ENCODE results near the gene HINFP.

HINFP gene

DNA sequence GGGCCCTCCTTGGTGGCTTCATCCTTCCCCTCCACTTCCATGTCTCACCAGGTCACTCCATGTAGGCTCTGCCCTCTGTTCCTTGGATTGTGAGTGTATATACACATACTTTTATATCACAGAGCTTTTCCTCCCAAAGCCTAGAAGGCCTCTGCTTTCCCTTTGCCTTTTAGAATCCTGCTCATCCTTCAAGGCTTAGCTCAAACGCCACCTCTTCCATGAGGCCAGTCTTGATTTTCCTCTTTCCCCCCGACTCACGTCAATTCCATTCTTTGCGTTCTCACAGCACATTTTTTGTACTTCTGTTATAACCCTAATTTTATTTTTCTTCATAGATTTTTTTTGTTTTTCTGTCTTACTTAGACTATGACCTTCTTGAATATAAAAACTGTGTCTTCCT, 31.2 kb downstream of the HINFP start:
- no peak for ATAC-seq
- no peak for TF ChIP-seq ZNF8 (CRISPR knock-in tag; IDR thresholded peaks at IDR 0.05)
- TF ChIP-seq, protein P1, sequence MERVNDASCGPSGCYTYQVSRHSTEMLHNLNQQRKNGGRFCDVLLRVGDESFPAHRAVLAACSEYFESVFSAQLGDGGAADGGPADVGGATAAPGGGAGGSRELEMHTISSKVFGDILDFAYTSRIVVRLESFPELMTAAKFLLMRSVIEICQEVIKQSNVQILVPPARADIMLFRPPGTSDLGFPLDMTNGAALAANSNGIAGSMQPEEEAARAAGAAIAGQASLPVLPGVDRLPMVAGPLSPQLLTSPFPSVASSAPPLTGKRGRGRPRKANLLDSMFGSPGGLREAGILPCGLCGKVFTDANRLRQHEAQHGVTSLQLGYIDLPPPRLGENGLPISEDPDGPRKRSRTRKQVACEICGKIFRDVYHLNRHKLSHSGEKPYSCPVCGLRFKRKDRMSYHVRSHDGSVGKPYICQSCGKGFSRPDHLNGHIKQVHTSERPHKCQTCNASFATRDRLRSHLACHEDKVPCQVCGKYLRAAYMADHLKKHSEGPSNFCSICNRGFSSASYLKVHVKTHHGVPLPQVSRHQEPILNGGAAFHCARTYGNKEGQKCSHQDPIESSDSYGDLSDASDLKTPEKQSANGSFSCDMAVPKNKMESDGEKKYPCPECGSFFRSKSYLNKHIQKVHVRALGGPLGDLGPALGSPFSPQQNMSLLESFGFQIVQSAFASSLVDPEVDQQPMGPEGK (CRISPR knock-in tag; IDR thresholded peaks at IDR 0.05; ENCODE audit: borderline replicate concordance): no peak
- TF ChIP-seq ESRRG (CRISPR knock-in tag; IDR thresholded peaks at IDR 0.05): no peak
- TF ChIP-seq ZFP3 (CRISPR knock-in tag; IDR thresholded peaks at IDR 0.05): no peak
- no peak for TF ChIP-seq ZFP30 (CRISPR knock-in tag; IDR thresholded peaks at IDR 0.05)
- TF ChIP-seq, protein P2, sequence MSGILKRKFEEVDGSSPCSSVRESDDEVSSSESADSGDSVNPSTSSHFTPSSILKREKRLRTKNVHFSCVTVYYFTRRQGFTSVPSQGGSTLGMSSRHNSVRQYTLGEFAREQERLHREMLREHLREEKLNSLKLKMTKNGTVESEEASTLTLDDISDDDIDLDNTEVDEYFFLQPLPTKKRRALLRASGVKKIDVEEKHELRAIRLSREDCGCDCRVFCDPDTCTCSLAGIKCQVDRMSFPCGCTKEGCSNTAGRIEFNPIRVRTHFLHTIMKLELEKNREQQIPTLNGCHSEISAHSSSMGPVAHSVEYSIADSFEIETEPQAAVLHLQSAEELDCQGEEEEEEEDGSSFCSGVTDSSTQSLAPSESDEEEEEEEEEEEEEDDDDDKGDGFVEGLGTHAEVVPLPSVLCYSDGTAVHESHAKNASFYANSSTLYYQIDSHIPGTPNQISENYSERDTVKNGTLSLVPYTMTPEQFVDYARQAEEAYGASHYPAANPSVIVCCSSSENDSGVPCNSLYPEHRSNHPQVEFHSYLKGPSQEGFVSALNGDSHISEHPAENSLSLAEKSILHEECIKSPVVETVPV (CRISPR knock-in tag; IDR thresholded peaks at IDR 0.05): no peak
- TF ChIP-seq ARNTL (CRISPR knock-in tag; IDR thresholded peaks at IDR 0.05; ENCODE audit: borderline replicate concordance, low read depth): no peak
- no peak for TF ChIP-seq GLIS3 (CRISPR knock-in tag; IDR thresholded peaks at IDR 0.05)

DNA sequence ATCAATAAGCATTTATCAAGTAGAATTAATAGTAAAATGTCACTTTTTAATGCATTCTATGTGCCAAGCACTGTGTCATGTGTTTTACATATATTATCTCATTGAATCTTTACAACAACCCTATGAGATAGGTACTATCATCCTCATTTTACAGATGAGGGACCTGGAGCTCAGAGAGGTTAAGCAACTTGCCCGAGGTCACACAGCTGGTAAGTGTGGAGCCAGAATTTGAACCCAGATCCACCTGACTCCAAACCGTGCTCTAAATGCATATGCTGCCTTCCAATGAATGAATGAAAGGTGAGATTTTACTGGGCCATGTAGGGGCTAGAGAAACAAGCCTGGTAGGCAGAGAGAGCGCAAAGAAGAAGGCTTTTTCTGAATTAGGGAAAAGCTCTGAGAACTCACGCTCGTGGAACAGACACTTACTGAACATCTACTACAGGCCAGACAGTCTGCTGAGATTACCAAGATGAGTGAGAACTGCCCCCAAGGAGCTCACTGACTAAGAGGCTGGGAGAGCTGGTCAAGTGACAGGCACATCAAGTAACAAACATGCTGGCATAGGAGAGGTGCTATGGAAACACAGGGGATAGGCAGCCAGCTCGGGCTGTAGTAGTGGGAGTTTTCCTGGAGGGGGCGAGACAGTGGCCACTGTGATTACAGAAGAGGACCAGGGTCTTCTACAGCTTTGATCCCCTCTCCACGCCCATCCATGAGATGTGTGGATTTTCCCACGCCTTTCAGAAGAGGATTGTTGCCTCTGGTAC, 31.9 kb downstream of the HINFP start:
- no peak for ATAC-seq
- TF ChIP-seq, protein P3, sequence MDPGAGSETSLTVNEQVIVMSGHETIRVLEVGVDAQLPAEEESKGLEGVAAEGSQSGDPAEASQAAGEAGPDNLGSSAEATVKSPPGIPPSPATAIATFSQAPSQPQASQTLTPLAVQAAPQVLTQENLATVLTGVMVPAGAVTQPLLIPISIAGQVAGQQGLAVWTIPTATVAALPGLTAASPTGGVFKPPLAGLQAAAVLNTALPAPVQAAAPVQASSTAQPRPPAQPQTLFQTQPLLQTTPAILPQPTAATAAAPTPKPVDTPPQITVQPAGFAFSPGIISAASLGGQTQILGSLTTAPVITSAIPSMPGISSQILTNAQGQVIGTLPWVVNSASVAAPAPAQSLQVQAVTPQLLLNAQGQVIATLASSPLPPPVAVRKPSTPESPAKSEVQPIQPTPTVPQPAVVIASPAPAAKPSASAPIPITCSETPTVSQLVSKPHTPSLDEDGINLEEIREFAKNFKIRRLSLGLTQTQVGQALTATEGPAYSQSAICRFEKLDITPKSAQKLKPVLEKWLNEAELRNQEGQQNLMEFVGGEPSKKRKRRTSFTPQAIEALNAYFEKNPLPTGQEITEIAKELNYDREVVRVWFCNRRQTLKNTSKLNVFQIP (CRISPR knock-in tag; IDR thresholded peaks at IDR 0.05; ENCODE audit: borderline replicate concordance, low read depth): no peak
- TF ChIP-seq ARNTL (CRISPR knock-in tag; IDR thresholded peaks at IDR 0.05; ENCODE audit: borderline replicate concordance, low read depth) (no peak), CSDC2 (CRISPR knock-in tag; IDR thresholded peaks at IDR 0.05) (no peak), OSR1 (CRISPR knock-in tag; IDR thresholded peaks at IDR 0.05) (no peak), PPARA (CRISPR knock-in tag; IDR thresholded peaks at IDR 0.05; ENCODE audit: borderline replicate concordance) (no peak)
- TF ChIP-seq, protein P4, sequence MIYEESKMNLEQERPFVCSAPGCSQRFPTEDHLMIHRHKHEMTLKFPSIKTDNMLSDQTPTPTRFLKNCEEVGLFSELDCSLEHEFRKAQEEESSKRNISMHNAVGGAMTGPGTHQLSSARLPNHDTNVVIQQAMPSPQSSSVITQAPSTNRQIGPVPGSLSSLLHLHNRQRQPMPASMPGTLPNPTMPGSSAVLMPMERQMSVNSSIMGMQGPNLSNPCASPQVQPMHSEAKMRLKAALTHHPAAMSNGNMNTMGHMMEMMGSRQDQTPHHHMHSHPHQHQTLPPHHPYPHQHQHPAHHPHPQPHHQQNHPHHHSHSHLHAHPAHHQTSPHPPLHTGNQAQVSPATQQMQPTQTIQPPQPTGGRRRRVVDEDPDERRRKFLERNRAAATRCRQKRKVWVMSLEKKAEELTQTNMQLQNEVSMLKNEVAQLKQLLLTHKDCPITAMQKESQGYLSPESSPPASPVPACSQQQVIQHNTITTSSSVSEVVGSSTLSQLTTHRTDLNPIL (CRISPR knock-in tag; IDR thresholded peaks at IDR 0.05; ENCODE audit: low read depth): no peak

DNA sequence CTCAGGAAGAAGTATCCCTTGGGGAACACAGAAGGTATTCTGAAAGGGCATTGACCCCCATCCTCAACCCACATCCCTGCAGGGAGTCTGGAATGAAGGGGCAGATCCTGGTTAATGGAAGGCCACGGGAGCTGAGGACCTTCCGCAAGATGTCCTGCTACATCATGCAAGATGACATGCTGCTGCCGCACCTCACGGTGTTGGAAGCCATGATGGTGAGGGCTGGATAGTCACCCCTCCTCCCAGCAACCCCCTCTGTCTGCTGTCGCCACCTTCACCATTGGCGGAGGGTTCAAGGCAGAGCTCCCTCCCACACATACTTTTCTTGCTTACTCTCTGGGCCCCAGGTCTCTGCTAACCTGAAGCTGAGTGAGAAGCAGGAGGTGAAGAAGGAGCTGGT, 32.8 kb downstream of the HINFP start:
- no peak for ATAC-seq
- TF ChIP-seq ZNF565 (CRISPR knock-in tag; conservative IDR thresholded peaks at IDR 0.05; ENCODE audit: low read depth): no peak
- no peak for TF ChIP-seq TOX (CRISPR knock-in tag; IDR thresholded peaks at IDR 0.05; ENCODE audit: borderline replicate concordance)
- no peak for TF ChIP-seq PPARA (CRISPR knock-in tag; IDR thresholded peaks at IDR 0.05; ENCODE audit: borderline replicate concordance)
- TF ChIP-seq, protein P1 (CRISPR knock-in tag; IDR thresholded peaks at IDR 0.05; ENCODE audit: borderline replicate concordance): no peak
- no peak for TF ChIP-seq BACH2 (CRISPR knock-in tag; IDR thresholded peaks at IDR 0.05; ENCODE audit: borderline replicate concordance)

DNA sequence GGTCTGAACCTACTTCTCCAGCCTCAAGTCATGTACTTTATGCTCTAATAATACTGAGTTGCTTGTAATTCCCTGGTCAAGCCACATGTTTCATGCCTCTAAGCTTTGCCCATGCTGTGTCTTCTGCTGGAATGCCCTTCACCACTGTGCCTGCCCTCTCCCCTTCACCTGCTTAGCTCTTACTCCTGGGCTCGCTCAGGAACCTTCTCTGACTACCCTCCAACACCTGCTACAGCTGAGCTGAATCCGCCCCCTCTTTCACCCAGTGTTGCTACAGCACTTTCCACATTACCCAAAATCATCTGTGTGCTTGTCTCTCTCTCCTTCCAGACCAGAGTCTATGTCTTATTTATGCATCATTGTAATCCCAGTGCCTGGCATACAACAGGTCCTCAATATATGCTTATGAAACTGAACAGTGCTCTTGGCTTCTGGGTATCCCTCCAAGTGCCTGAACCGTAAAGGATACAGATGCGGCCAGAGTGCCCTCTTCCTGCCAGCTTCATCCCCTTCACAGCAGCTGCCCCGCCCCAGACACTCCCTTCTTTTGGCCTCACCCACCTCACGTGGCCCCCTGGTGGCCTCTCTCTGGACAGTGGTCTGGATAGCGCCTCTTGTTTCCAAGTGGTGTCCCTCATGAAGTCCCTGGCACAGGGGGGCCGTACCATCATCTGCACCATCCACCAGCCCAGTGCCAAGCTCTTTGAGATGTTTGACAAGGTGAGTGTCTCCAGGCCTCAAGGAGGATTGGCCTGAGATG, 34.5 kb downstream of the HINFP start:
- ATAC-seq: peak; percentile 74
- no peak for TF ChIP-seq TOX (CRISPR knock-in tag; IDR thresholded peaks at IDR 0.05; ENCODE audit: borderline replicate concordance)
- TF ChIP-seq ESRRG (CRISPR knock-in tag; IDR thresholded peaks at IDR 0.05): no peak
- no peak for TF ChIP-seq CSDC2 (CRISPR knock-in tag; IDR thresholded peaks at IDR 0.05)
- TF ChIP-seq, protein P1 (CRISPR knock-in tag; IDR thresholded peaks at IDR 0.05; ENCODE audit: borderline replicate concordance): no peak
- no peak for TF ChIP-seq ZFP30 (CRISPR knock-in tag; IDR thresholded peaks at IDR 0.05)
- TF ChIP-seq, protein P4 (CRISPR knock-in tag; IDR thresholded peaks at IDR 0.05; ENCODE audit: low read depth): no peak
- TF ChIP-seq BACH2 (CRISPR knock-in tag; IDR thresholded peaks at IDR 0.05; ENCODE audit: borderline replicate concordance): no peak
- TF ChIP-seq, protein P5, sequence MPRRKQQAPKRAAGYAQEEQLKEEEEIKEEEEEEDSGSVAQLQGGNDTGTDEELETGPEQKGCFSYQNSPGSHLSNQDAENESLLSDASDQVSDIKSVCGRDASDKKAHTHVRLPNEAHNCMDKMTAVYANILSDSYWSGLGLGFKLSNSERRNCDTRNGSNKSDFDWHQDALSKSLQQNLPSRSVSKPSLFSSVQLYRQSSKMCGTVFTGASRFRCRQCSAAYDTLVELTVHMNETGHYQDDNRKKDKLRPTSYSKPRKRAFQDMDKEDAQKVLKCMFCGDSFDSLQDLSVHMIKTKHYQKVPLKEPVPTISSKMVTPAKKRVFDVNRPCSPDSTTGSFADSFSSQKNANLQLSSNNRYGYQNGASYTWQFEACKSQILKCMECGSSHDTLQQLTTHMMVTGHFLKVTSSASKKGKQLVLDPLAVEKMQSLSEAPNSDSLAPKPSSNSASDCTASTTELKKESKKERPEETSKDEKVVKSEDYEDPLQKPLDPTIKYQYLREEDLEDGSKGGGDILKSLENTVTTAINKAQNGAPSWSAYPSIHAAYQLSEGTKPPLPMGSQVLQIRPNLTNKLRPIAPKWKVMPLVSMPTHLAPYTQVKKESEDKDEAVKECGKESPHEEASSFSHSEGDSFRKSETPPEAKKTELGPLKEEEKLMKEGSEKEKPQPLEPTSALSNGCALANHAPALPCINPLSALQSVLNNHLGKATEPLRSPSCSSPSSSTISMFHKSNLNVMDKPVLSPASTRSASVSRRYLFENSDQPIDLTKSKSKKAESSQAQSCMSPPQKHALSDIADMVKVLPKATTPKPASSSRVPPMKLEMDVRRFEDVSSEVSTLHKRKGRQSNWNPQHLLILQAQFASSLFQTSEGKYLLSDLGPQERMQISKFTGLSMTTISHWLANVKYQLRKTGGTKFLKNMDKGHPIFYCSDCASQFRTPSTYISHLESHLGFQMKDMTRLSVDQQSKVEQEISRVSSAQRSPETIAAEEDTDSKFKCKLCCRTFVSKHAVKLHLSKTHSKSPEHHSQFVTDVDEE (CRISPR knock-in tag; IDR thresholded peaks at IDR 0.05): no peak
- no peak for TF ChIP-seq ZNF8 (CRISPR knock-in tag; IDR thresholded peaks at IDR 0.05)
